WTC11 (cell line): ENCODE results near the gene NR1H2. TPM values are rescaled to one million over a fixed set of nuclear protein-coding genes. Genes with fewer than 3 reads are reported as not detected.

Experiments
- ATAC-seq: fragments of 200-7000 bp; cut with Tn5 transposase; 2 replicates; pipeline ENCODE4 v1.10.0; 2021; ENCODE audit warnings: mild to moderate bottlenecking, moderate library complexity
- CTCF ChIA-PET: fragments of 300-600 bp; sonication (Branson Sonifier 250); formaldehyde crosslinking; loops from one replicate; lab custom pipeline; 2021; ENCODE audit warnings: antibody characterized with exemption; lab: Charles Lee
- POLR2A ChIA-PET: fragments of 350-600 bp; sonication (Branson Sonifier 250); formaldehyde crosslinking; loops from one replicate; lab custom pipeline; 2021; ENCODE audit warnings: antibody characterized with exemption; lab: Charles Lee
- DNase-seq: peaks from one replicate; pipeline ENCODE4 v3.0.0; 2021; ENCODE audit warnings: low spot score
- H3K27ac Mint-ChIP-seq: 2 replicates; pipeline ENCODE4 v1.8.0; 2021; ENCODE audit warnings: mixed read lengths
- H3K27me3 Mint-ChIP-seq: 2 replicates; pipeline ENCODE4 v1.8.0; 2021; ENCODE audit warnings: low read depth, mild to moderate bottlenecking, moderate library complexity, mixed read lengths
- H3K36me3 Mint-ChIP-seq: 2 replicates; pipeline ENCODE4 v1.8.0; 2021; ENCODE audit warnings: mixed read lengths
- H3K4me1 Mint-ChIP-seq: 2 replicates; pipeline ENCODE4 v1.8.0; 2022; ENCODE audit warnings: mixed read lengths
- H3K4me3 Mint-ChIP-seq: 2 replicates; pipeline ENCODE4 v1.8.0; 2021; ENCODE audit warnings: mild to moderate bottlenecking, moderate library complexity, mixed read lengths
- H3K9me3 Mint-ChIP-seq: 2 replicates; pipeline ENCODE4 v1.8.0; 2021; ENCODE audit warnings: mixed read lengths
- ATF2 ChIP-seq: sonication (generic); formaldehyde crosslinking; IDR thresholded peaks from 2 replicates; pipeline ENCODE4 v1.8.1; 2022; ENCODE audit warnings: low read depth, missing genetic modification reagents, borderline replicate concordance
- CREB1 ChIP-seq: sonication (generic); formaldehyde crosslinking; IDR thresholded peaks from 2 replicates; pipeline ENCODE4 v1.8.0; 2023; ENCODE audit warnings: mild to moderate bottlenecking, missing genetic modification reagents
- ESRRA ChIP-seq: sonication (generic); formaldehyde crosslinking; IDR thresholded peaks from 2 replicates; pipeline ENCODE4 v1.8.1; 2022; ENCODE audit warnings: mild to moderate bottlenecking, missing genetic modification reagents, borderline replicate concordance
- FOXP4 ChIP-seq: sonication (generic); formaldehyde crosslinking; IDR thresholded peaks from 2 replicates; pipeline ENCODE4 v1.8.0; 2022; ENCODE audit warnings: mild to moderate bottlenecking, missing genetic modification reagents
- GTF2I ChIP-seq: fragments of 250-450 bp; sonication (Bioruptor Pico); conservative IDR thresholded peaks from 2 replicates; pipeline ENCODE4 v1.4.0; 2021; ENCODE audit warnings: mild to moderate bottlenecking
- NFATC4 ChIP-seq: fragments of 250-450 bp; sonication (Bioruptor Pico); IDR thresholded peaks from 2 replicates; pipeline ENCODE4 v1.9.0; 2021; ENCODE audit warnings: mild to moderate bottlenecking
- NR3C1 ChIP-seq: sonication (generic); formaldehyde crosslinking; conservative IDR thresholded peaks from 2 replicates; pipeline ENCODE4 v1.8.1; 2023; ENCODE audit warnings: low read depth, mild to moderate bottlenecking, missing genetic modification reagents
- SMAD3 ChIP-seq: sonication (generic); formaldehyde crosslinking; IDR thresholded peaks from 2 replicates; pipeline ENCODE4 v1.8.0; 2022; ENCODE audit warnings: missing genetic modification reagents, mild to moderate bottlenecking, borderline replicate concordance
- TP53 ChIP-seq: sonication (generic); formaldehyde crosslinking; IDR thresholded peaks from 2 replicates; pipeline ENCODE4 v1.8.1; 2023; ENCODE audit warnings: mild to moderate bottlenecking, missing genetic modification reagents
- ZNF219 ChIP-seq: sonication (generic); formaldehyde crosslinking; IDR thresholded peaks from 2 replicates; pipeline ENCODE4 v1.8.0; 2023; ENCODE audit warnings: missing genetic modification reagents, mild to moderate bottlenecking, borderline replicate concordance
- ZNF317 ChIP-seq: sonication (generic); formaldehyde crosslinking; IDR thresholded peaks from 2 replicates; pipeline ENCODE4 v1.8.1; 2023; ENCODE audit warnings: low read depth, mild to moderate bottlenecking, moderate library complexity, missing genetic modification reagents, borderline replicate concordance
- ZNF396 ChIP-seq: fragments of 250-450 bp; sonication (Bioruptor Pico); IDR thresholded peaks from 2 replicates; pipeline ENCODE4 v1.8.0; 2021; ENCODE audit warnings: mild to moderate bottlenecking, moderate library complexity, borderline replicate concordance
- ZNF416 ChIP-seq: fragments of 250-450 bp; sonication (Bioruptor Pico); IDR thresholded peaks from 2 replicates; pipeline ENCODE4 v1.9.0; 2021; ENCODE audit warnings: mild to moderate bottlenecking, inconsistent platforms
- ZNF423 ChIP-seq: fragments of 250-450 bp; sonication (Bioruptor Pico); IDR thresholded peaks from 2 replicates; pipeline ENCODE4 v2.1.2; 2022; ENCODE audit warnings: mild to moderate bottlenecking, moderate library complexity
- ZNF512 ChIP-seq: sonication (generic); formaldehyde crosslinking; IDR thresholded peaks from 2 replicates; pipeline ENCODE4 v1.8.1; 2022; ENCODE audit warnings: missing genetic modification reagents, borderline replicate concordance
- ZSCAN18 ChIP-seq: fragments of 250-450 bp; sonication (Bioruptor Pico); IDR thresholded peaks from 2 replicates; pipeline ENCODE4 v2.1.2; 2022; ENCODE audit warnings: mild to moderate bottlenecking, moderate library complexity
- total RNA-seq: library from RNA; stranded (reverse); gene quantifications from 3 replicates; pipeline ENCODE4 v1.2.3, GENCODE V29; 2021
- TF ChIP-seq, protein P1 (sequence below): sonication (generic); formaldehyde crosslinking; IDR thresholded peaks from 2 replicates; pipeline ENCODE4 v1.8.1; 2023; ENCODE audit warnings: mild to moderate bottlenecking, missing genetic modification reagents
- TF ChIP-seq, protein P2 (sequence below): sonication (generic); formaldehyde crosslinking; IDR thresholded peaks from 2 replicates; pipeline ENCODE4 v1.8.1; 2023; ENCODE audit warnings: mild to moderate bottlenecking, missing genetic modification reagents, moderate library complexity

NR1H2 gene
- total RNA-seq, 1 experiment from 2014 or later, result 45.8 TPM

DNA sequence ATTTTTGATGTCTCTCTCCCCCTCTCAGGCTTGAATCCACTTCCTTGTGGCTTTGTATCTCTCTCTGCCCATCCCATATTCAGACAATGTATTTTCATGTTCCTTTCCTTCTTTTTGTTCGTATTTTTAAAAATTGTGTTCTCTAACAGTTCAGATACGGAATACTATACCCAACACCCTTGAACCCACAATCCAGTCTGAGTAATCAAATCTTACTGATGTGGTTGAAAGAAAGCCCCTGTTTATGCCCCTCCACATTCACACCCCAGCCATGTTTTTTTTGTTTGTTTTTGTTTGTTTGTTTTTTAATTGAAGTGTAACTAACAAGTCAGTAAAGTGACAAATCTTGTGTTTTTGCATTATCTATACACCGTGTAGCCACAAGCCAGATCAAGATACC is 43.9 kb downstream of the NR1H2 start:
- POLR2A ChIA-PET, result interaction anchor here (0.7 to 1.2 kb wide), 2 partner anchors 8 to 36 kb away, joined by 3 to 4 read pairs; partner anchors contain the start of gene POLD1
- peak overlapping the region; percentile 16; the same call in 1 of the 2 replicates for H3K27ac Mint-ChIP-seq
- CTCF ChIA-PET, result interaction anchor here (1.6 to 2.2 kb wide), 4 partner anchors 41 to 63 kb away, joined by 4 to 12 read pairs (median 10); no protein-coding TSS in a partner anchor

More for the DNA sequence above, 43.9 kb downstream of the NR1H2 start:
- no peak for DNase-seq
- H3K36me3 Mint-ChIP-seq, result peaks cover 4% of the 10 kb centered on the region; the same call in 1 of the 2 replicates
- H3K27me3 Mint-ChIP-seq, result no peaks in the 10 kb centered on the region
- H3K4me3 Mint-ChIP-seq, result peak overlapping the region; percentile 76
- H3K9me3 Mint-ChIP-seq, result no peaks in the 10 kb centered on the region
- ATAC-seq, result no peak
- TF ChIP-seq NFATC4 (CRISPR knock-in tag), result no peak
- TF ChIP-seq, protein P1, sequence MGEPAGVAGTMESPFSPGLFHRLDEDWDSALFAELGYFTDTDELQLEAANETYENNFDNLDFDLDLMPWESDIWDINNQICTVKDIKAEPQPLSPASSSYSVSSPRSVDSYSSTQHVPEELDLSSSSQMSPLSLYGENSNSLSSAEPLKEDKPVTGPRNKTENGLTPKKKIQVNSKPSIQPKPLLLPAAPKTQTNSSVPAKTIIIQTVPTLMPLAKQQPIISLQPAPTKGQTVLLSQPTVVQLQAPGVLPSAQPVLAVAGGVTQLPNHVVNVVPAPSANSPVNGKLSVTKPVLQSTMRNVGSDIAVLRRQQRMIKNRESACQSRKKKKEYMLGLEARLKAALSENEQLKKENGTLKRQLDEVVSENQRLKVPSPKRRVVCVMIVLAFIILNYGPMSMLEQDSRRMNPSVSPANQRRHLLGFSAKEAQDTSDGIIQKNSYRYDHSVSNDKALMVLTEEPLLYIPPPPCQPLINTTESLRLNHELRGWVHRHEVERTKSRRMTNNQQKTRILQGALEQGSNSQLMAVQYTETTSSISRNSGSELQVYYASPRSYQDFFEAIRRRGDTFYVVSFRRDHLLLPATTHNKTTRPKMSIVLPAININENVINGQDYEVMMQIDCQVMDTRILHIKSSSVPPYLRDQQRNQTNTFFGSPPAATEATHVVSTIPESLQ, result no peak
- TF ChIP-seq SMAD3 (CRISPR knock-in tag), result no peak
- no peak for TF ChIP-seq NR3C1 (CRISPR knock-in tag)
- TF ChIP-seq ZNF219 (CRISPR knock-in tag), result no peak
- no peak for TF ChIP-seq ZNF423 (CRISPR knock-in tag)
- no peak for TF ChIP-seq ZNF512 (CRISPR knock-in tag)
- TF ChIP-seq CREB1 (CRISPR knock-in tag), result no peak
- TF ChIP-seq GTF2I (CRISPR knock-in tag), result no peak
- TF ChIP-seq, protein P2, sequence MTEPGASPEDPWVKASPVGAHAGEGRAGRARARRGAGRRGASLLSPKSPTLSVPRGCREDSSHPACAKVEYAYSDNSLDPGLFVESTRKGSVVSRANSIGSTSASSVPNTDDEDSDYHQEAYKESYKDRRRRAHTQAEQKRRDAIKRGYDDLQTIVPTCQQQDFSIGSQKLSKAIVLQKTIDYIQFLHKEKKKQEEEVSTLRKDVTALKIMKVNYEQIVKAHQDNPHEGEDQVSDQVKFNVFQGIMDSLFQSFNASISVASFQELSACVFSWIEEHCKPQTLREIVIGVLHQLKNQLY (CRISPR knock-in tag), result no peak
- no peak for TF ChIP-seq ZSCAN18
- no peak for TF ChIP-seq ZNF396 (CRISPR knock-in tag)
- no peak for TF ChIP-seq ZNF317 (CRISPR knock-in tag)
- TF ChIP-seq TP53 (CRISPR knock-in tag), result no peak
- TF ChIP-seq ATF2 (CRISPR knock-in tag), result no peak
- TF ChIP-seq ZNF416 (CRISPR knock-in tag), result no peak
- no peak for TF ChIP-seq ESRRA (CRISPR knock-in tag)
- no peak for TF ChIP-seq FOXP4 (CRISPR knock-in tag)
- H3K4me1 Mint-ChIP-seq, result peaks cover 18% of the 10 kb centered on the region
